ENCODE results near the gene FITM1.

The FITM1 gene

GRCh38 chr14:24119691-24120090, 10.8 kb upstream of the FITM1 start:
- DNase-seq, result no peak

- DNase-seq, result no peak
Observed at GRCh38 chr14:24121210-24121609, 9.2 kb upstream of the FITM1 start.

GRCh38 chr14:24122416-24122815, 8.0 kb upstream of the FITM1 start:
- DNase-seq, result no peak

GRCh38 chr14:24122898-24123297, 7.6 kb upstream of the FITM1 start:
- DNase-seq, result no peak

- no peak for DNase-seq
Observed at GRCh38 chr14:24123424-24124417, 6.7 kb upstream of the FITM1 start.

- DNase-seq, result no peak
Observed at GRCh38 chr14:24126939-24127338, 3.5 kb upstream of the FITM1 start.

GRCh38 chr14:24127673-24128072, 2.8 kb upstream of the FITM1 start:
- no peak for DNase-seq

GRCh38 chr14:24129410-24129998, 955 bp upstream of the FITM1 start:
- no peak for DNase-seq

GRCh38 chr14:24130717-24131548, 474 bp downstream of the FITM1 start:
- DNase-seq, result no peak

GRCh38 chr14:24131549-24131966, 1.1 kb downstream of the FITM1 start:
- DNase-seq, result no peak

- peak; percentile 35 for DNase-seq
Observed at GRCh38 chr14:24132061-24132685, 1.7 kb downstream of the FITM1 start.

- DNase-seq, result no peak
Observed at GRCh38 chr14:24132976-24133375, 2.5 kb downstream of the FITM1 start.

- no peak for DNase-seq
Observed at GRCh38 chr14:24133735-24134134, 3.3 kb downstream of the FITM1 start.

GRCh38 chr14:24135584-24135833, 5.0 kb downstream of the FITM1 start:
- peak; percentile 75 for DNase-seq

GRCh38 chr14:24135834-24136683, 5.6 kb downstream of the FITM1 start, which contains the start of gene PSME1:
Gene PSME1 (plus strand): TSS chr14:24136194. CDS start chr14:24136263, 69 bp downstream.
- peak; percentile 80 for DNase-seq

GRCh38 chr14:24136684-24137528, 6.4 kb downstream of the FITM1 start:
- no peak for DNase-seq

- no peak for DNase-seq
Observed at GRCh38 chr14:24137529-24138395, 7.3 kb downstream of the FITM1 start.

- no peak for DNase-seq
Observed at GRCh38 chr14:24138396-24139271, 8.2 kb downstream of the FITM1 start.

Data from right kidney (tissue), 1 donor.